LHCN-M2 (cell line): ENCODE results near the gene ZC3H4. TPM values are rescaled to one million over a fixed set of nuclear protein-coding genes. Genes with fewer than 3 reads are reported as not detected.

Experiments used
- DNase-seq: peaks from one replicate; pipeline ENCODE4 v3.0.0-alpha.2; 2012; ENCODE audit warnings: low read depth
- total RNA-seq: library from RNA; depleted of rRNA; stranded (reverse); fragments of >200 nt; gene quantifications from 2 replicates; pipeline ENCODE4 v1.2.3, GENCODE V29; 2014

Gene ZC3H4
- total RNA-seq, 1 experiment from 2014 or later, result 17.3 TPM

DNA sequence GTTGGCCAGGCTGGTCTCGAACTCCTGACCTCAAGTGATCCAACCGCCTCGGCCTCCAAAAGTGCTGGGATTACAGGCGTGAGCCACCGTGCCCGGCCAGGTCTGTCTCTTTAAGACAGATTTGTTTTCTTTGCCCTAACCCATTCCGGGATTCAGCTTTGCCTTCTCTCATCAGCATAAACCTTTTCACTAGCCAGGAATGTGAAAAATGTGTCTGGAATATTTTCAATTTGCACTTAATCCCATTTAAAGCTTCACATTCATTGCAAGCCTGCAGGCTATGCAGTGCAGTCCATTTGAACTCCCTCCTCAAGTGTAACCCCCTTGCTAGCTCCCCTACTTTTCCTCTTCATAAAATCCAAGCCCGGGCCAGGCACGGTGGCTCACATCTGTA lies 64.3 kb downstream of the ZC3H4 start:
- DNase-seq, result peak; percentile 66

DNA sequence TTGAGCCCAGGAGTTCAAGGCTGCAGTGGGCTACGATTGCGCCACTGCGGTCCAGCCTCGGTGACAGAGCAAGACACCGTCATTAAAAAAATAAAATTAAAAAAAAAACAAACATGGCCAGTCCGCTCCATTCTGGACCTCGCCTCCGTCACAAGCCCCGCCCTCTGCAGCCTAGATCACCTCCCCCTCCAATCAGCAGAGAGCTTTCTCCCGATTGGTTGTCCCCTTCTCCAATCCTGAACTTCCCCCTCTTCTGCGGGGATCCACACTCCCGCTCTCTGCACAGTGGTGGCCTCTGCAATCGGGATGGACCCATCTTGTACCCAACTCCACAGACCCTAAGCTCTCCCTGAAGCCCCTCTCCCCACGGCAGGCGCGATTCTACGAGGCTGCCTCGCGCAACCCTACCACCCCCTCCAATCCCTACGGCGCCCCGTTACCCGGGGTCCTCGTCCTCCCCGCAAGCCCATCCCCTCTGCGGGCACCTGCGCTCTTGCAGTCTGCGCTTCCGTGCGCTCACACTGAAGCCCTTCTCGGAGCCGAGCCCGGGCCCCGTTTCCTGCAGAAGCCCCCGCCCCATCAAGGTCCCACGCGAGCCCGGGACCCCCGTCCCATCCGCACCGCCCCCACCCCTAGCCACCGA lies 65.7 kb downstream of the ZC3H4 start:
- DNase-seq, result peak; percentile 88

DNA sequence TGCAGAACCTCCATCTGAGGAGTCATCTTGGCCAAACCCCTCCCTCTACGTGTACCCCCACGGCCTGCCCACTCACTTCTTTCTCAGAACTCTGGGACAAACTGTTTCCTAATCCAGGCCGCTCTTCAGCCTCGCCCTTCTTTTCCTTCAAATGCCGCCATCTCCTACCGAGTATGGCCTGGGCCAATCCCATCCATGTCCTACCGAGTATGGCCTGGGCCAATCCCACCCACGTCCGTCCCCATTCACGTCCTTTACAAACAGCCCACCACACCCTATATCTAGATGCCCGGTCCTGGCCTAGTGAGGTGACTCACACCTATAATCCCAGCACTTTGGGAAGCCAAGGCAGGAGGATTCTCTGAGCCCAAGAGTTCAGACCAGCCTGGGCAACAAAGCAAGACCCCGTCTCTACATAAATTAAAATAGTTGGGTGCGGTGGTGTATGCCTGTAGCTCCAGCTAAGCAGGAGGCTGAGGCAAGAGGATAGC lies 66.3 kb downstream of the ZC3H4 start:
- no peak for DNase-seq

DNA sequence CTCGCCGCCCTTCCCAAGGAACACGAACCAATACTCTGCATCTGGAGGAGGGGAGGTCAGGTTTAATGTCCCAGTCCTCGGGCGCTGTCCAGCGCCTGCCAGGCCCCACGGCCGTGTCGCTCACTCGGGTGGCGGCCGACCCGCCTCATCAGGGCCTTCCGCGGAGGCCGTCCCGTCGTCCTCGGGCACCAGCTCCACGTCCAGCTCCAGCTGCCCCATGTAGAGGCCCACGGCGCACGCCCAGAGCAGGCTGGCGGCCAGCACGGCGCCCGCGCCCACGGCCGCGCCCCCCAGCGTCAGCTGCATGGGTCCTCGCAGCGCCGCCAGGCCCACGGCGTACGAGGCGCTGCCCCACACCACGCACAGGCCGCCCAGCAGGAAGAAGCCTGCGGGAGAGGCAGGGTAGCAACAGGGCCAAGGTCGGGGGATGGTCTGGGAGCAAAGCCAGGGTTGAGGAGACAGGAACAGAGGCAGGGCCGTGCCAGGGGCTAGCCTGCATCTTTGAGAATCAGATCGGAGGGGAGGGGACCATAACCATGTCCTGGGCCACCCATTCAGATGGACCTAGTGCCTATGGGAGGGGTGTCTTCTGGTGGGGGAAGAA lies 67.6 kb downstream of the ZC3H4 start:
- DNase-seq, result no peak

DNA sequence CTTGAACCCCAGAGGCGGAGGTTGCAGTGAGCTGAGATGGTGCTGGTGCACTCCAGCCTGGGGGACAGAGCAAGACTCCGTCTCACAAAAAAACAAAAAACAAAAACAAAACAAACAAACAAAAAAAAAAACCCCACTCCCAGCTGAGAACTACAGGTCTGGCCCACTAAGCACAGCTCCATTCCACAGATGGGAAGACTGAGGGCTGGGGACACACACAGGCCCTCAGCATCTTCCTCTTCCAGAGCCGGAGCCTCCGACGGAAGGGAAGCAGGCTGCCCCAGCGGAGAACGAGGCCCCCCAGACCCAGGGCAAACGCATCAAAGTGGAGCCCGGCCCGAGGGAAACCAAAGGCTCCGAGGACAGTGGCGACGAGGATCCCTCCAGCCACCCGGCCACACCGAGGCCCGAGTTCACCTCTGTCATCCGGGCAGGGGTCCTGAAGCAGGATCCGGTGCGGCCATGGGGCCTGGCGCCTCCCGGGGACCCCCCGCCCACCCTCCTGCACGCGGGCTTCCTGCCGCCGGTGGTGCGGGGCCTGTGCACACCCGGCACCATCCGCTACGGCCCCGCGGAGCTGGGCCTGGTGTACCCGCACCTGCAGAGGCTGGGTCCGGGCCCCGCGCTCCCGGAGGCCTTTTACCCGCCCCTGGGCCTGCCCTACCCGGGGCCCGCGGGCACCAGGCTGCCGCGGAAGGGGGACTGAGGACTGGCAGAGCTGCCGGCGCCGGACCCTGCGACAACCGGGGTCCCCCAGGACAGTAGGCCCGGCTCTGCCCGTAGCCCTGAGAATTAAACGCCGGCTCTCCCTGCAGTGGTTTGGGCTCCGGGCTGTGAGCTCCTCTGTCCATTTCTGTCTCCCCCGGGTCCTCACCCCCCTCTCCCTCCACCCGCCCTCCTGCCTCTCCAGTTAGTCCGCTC lies 68.4 kb downstream of the ZC3H4 start:
- no peak for DNase-seq

DNA sequence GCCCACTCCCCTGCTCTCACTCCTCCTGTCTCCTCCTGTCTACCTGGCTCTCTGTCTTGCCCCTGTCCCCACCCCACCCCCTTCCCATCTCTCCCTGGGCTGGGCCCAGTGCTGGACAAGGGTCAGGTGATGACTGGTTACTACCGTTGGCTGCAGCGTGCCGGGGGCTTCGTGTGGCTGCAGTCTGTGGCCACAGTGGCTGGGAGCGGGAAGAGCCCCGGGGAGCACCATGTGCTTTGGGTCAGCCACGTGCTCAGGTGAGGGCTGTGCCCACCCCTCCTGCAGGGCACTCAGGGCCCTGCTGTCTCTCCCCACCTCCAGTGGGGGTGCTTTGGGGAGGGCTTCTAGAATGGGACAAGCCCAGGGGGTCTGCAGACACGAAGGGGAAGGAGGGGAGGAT lies 72.7 kb downstream of the ZC3H4 start:
- DNase-seq, result no peak

DNA sequence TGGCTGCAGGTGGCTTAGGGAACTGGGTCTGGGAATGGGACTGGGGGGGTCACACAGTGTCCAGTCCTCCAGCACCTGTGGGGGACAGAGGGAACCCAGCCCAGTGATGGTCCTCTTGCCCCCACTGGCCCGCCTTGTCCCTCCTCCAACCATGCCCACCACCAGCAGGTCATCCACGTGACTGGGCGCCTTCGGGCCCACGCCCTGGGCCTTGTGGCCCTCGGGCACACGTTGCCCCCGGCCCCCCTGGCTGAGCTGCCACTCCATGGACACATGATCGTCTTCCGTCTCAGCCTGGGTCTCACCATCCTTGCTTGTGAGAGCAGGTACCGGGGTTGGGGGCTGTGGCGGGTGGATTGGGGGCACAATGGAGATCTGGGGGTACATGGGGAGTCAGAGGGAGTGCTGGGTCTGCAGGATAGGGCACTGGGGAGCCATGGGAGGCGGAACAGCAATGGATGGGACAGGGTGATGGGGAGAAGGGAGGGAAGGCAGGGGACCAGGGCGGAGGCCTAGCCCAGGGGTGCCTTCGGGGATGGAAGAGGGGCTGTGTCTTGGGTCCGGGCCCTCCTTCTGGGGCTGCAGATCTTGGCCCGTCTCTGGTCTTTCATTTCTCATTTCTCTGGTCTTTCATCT lies 74.2 kb downstream of the ZC3H4 start:
- DNase-seq, result no peak

DNA sequence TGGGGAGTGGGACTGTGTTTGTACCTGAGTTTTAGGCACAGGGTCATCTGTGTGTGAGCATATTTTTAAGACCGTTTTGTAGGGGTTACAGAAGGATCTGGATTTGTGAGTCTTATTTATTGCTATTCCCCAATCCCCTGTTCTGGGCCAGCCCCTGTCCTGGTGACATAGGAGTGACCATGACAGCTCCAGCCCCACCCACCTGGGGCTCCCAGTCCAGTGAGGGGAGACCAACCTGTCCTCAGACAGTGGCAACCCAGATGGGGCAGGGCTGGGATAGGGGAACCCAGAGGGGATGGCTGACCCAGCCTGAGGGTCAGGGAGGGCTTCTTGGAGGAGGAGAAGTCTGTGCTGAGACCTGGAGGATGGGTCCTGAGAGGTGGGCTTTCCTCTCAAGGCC lies 75.8 kb downstream of the ZC3H4 start:
- no peak for DNase-seq

DNA sequence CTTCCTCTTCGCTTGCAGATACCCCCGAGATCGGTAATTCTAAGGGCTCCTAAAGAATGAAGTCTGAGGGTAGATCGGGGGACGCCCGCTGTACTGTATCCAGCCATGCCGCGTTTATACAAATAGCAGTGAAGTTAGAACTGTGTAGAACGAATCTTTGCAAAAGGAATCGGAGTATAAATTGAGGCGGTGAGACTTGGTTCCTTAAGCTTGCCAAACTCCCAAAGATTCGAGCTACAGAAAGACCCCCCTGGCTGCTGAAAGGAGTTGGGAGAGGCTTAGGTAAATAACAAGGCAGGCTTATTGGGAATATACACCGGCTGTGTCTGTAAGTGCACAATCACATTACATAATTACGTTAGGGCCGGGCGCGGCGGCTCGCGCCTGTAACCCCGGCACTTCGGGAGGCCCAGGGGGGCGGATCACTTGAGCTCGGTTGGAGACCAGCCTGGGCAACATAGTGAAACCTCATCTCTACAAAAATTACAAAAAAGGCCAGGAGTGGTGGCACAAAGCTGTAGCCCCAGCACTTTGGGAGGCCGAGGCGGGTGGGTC lies 77.4 kb downstream of the ZC3H4 start:
- peak; percentile 23 for DNase-seq

DNA sequence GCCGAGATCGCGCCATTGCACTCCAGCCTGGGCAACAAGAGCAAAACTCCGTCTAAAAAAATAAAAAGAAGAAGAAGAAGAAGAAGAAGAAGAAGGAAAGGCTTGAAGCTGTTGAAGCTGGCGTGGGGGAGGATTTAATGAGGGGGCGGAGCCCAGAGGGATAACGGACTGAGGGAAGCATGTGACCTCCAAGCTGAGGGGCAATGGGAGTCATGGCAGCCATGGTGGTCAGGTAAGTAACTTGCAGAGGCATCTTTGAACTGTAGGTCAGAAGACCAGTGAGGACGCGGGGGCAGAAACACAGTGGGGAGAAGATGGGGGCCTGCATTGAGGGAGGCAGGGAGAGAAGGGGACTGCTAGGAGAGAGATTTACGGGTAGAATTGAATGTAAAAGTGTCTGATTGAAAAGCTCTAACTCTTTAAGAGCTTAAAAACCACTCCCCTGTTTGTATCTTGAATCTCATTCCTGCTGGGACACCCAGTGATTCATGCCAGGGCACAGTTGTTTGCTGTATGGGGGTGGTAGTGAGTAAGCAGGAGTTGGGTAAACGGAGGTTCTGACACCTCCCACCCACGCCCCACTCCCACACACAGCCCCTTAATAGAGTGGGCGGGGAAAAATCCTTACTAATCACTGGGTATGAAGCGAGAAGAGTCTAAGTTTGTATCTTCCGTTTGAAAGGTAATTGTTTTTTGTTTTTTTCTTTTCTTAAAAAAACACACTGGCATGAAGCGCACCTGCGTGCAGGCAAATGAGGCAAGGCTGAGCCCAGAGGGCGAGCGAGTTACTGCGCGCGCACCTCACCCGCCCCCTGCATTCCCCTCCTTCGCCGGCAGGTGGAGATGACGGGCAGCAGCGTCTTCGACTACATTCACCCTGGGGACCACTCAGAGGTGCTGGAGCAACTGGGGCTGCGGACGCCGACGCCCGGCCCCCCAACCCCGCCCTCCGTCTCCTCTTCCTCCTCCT lies 78.2 kb downstream of the ZC3H4 start:
- peak; percentile 85 for DNase-seq

DNA sequence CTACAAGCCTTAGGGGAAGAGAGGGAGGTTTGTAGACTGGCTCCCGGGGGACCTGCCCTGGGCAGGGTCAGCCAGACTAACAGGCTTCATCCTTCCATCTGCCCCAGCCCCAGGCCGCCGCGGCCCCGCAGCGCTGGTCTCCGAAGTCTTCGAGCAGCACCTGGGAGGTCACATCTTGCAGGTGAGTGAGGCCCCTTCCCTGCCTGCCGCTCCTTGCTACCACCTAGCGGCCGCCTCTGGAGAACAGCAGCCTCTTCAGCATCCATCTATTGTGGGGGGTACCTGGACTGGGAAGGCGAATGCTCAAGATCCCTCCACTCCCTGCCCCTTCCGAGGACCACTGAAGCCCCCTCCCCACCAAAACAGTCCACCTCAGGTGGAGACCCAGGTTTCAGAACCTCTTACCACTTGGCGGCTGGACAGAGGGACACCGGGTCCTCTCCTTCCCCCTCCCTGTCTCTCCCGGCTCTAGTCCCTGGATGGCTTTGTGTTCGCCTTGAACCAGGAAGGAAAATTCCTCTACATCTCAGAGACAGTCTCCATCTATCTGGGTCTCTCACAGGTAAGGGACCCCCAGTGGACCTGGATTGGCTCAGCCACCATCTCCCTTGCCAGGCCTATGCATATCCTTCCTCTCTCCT lies 81.3 kb downstream of the ZC3H4 start:
- no peak for DNase-seq

DNA sequence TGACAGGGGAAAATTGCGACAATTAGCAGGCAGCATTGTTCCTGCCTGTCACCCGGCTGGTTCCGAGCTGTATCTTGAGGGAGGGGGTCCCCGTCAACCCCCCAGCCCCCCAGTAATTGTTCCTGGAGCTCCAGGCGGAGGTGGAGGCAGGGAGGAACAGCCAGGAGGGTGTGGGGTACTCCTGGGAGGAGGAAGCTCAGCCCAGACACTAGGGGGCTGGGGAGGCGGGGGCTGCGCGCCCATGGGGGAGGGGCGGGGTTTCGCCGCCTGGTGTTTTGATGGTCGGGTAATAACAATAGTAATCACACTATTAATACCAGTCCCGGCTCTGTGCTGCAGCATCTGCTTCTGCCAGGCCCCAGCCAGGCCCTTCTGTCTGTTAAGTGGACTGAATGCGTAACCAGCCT lies 85.4 kb downstream of the ZC3H4 start:
- no peak for DNase-seq

DNA sequence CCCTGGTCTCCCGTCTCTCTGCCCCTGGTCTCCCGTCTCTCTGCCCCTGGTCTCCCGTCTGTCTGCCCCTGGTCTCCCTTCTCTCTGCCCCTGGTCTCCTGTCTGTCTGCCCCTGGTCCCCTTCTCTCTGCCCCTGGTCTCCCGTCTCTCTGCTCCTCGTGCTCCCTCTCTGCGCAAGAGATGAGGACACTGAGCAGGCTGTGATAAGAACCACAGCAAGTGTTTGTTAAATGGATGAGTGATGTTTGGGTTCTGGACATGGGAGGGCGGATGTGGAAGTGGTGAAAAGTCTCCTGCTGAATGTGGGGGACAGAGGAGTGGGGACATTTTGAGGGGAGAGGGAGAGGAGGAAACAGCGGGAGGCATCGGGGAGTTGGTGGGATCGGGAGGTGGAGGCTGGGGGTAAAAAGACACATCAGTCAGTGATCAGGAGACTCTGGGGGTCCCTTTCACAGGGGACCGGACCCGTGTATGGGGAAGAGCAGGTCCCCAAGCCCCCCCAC lies 85.9 kb downstream of the ZC3H4 start:
- no peak for DNase-seq

DNA sequence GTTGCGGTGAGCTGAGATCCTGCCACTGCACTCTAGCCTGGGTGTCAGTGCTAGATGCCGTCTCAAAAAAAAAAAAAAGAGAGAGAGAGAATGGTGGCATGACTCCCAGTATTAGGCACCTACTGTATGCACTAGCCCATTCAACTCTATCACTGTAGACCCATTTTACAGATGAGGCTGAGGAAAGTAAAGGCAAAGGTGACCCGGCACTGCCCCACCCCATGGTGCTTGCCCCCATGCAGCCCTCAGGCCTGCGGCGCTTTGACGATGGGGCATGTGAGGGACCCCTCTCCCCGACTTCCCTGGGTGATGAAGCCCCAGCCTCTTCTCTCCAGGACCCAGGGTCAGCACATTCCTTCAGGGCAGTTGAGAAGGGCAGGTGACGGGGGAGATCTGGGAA lies 86.7 kb downstream of the ZC3H4 start:
- no peak for DNase-seq

DNA sequence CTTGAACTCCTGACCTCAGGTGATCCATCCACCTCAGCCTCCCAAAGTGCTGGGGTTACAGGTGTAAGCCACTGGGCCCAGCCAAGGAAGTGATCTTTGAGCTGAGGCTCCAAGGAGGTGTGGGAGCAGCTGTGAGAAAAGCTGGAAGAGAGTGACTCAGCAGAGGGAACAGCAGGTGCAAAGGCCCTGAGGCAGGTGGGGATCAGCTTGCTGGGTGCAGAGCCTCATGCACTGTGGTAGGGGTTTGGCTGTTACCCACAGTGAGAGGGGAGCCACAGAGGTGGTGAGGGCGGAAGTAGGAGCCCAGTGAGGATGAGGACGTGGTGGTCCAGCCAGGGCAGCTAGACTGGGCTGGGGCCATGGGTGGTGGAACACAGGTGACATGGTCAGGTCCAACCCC lies 87.4 kb downstream of the ZC3H4 start:
- no peak for DNase-seq

DNA sequence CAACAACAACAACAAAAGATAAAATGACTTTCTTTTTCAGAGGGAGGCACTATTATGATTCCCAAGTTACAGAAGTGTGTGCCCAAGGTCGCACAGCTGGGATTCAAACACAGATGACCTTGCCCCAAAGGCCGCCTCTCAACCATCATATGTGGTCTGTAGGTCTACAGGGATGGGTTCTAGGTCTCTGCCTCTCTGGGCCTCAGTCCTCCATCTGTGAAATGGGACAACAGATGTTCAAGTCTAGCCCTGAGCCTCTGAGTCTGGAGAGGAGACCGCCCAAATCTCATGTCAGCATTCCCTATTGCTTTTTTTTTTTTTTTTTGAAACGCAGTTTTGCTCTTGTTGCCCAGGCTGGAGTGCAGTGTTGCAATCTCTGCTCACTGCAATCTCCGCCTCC lies 89.1 kb downstream of the ZC3H4 start:
- no peak for DNase-seq

DNA sequence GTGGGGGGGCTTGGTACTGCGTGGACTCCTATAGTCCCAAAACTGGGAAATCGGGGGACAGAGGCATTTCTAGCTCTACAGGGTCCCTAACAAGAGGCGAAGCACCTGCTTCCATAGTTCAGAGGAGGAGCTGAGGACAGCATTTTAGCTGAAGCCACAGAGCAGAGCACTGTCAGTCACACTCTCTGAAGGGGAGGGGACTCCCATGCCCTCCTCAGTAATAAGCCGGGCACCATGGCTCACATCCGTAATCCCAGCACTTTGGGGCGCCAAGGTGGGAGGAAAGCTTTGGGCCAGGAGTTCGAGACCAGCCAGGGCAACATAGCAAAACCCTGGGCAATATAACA lies 90.2 kb downstream of the ZC3H4 start:
- no peak for DNase-seq

DNA sequence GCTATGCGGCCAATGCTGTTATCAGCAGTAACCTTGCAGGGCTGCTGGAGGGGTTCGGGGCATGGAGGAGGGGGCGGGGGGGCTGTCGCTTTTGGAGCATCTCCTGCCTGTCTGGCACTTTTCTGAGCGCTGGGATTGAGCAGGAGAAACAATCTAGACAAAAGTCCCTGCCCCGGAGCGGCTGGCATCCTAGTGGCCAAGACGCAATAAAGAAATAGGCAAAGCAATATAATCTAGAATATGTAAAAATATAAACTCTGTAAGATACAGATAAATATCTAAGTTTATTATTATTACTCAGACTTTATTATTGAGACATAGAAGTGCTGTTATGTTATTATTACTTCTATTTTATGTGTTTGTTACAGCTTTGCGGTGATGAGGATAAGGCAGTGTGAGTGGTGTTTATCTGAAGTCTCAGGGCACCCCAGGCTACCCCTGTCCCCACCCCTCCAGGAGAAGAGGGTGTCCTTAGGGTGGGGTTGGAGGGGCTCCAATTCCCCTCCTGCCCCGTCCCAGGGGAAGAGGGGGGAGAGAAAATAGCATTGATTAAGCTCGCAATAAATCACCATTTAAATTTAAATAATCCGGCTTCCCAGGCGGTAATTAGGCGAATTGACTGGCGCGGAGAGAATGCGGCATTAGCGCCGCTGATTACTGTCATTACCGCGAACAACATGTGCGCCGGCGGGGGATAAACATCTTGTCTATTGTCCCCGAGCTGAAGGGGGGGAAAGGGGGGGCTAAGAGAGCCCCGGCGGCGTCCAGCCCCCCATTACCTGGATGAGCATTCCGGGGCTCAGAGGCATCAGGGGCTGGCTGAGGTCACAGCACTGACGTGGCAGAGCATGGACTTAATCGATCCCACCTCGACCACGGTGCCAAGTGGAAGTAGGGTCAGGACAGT lies 90.8 kb downstream of the ZC3H4 start:
- DNase-seq, result no peak

DNA sequence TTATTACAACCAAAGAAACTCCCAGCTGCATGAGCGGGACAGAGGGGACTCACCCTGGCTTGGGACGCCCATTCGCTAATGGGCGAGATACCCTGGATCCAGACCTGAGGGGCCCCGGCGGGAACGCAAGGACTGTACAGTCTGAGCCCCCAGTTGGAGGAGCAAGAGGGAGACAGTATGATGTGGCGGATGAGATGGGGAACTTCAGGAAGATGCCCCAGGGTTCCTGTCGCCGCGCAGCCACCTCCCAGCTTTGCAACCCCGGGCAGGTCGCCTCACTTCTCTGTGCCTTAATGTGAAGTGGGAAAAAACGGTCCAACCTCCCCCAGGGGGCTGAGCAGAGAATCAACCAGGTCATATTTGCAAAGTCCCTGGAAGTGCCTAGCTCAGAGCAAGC lies 91.4 kb downstream of the ZC3H4 start:
- no peak for DNase-seq
